ENCODE measurements around the gene PSMG4. TPM values are rescaled to one million over a fixed set of nuclear protein-coding genes. Genes with fewer than 3 reads are reported as not detected.

Gene PSMG4
- total and polyA plus RNA-seq, 2 of the 8 experiments (the other 6 are each of a cell fraction or from before 2014, with no cell fraction given) = 40.6 to 113 TPM

- CTCF ChIA-PET (ENCODE audit: partially characterized antibody) = interaction anchor here (0.6 to 0.9 kb wide), 2 partner anchors 8 to 431 kb away, joined by 3 to 4 read pairs; no protein-coding TSS in a partner anchor
- TF ChIP-seq MAFK (IDR thresholded peaks at IDR 0.05; ENCODE audit: low read depth, low read length) (no peak), NANOG (IDR thresholded peaks at IDR 0.05; ENCODE audit: insufficient read depth, low read depth, low read length, poor library complexity, severe bottlenecking) (no peak), CBX5 (IDR thresholded peaks at IDR 0.05; ENCODE audit: low read depth, low read length) (no peak), SP1 (IDR thresholded peaks at IDR 0.05; ENCODE audit: low read depth, low read length) (no peak), BRCA1 (IDR thresholded peaks at IDR 0.05; ENCODE audit: low read depth, low read length) (no peak), EZH2 (IDR thresholded peaks at IDR 0.05; ENCODE audit: low read depth, low read length, severe bottlenecking) (no peak)
- FAIRE-seq = no peak
- Histone ChIP-seq H2BK5ac (ENCODE audit: low read depth, low read length) (no peak overlapping the region), H3K9me3 (ENCODE audit: insufficient read depth in 2 of 2, low read depth in 1 of 2, low read length in 1 of 2) (no peaks in the 10 kb centered on the region), H3K27me3 (replicated peaks in 1 of 4; ENCODE audit: control insufficient read depth in 3 of 4, extremely low read depth in 1 of 4, insufficient read depth in 3 of 4, low read length in 3 of 4) (no peaks in the 10 kb centered on the region), H3K79me1 (ENCODE audit: low read depth, low read length) (no peaks in the 10 kb centered on the region), H2AFZ (ENCODE audit: low read length) (no peak overlapping the region), H2BK20ac (ENCODE audit: low read length) (no peak overlapping the region), H4K5ac (ENCODE audit: insufficient read length, low read depth, low read length) (no peak overlapping the region), H3K4me1 (replicated peaks in 1 of 4; ENCODE audit: control insufficient read depth in 3 of 4, insufficient read depth in 4 of 4, low read length in 3 of 4) (no peaks in the 10 kb centered on the region), H2AK5ac (ENCODE audit: low read depth, low read length) (no peak overlapping the region), H3K18ac (ENCODE audit: extremely low read depth, low read length) (no peak overlapping the region), H3K27ac (ENCODE audit: low read depth, low read length) (no peak overlapping the region), H3K9ac (replicated peaks in 1 of 4; ENCODE audit: extremely low read depth in 1 of 4, low read depth in 3 of 4, low read length in 3 of 4) (no peak overlapping the region), H3K36me3 (ENCODE audit: control insufficient read depth in 2 of 4, insufficient read depth in 4 of 4, low read length in 3 of 4) (no peaks in the 10 kb centered on the region; a peak in 1 of 8 replicates), H3K79me2 (ENCODE audit: control insufficient read depth in 1 of 2, insufficient read depth in 2 of 2, low read length in 2 of 2) (no peaks in the 10 kb centered on the region), H3K23ac (ENCODE audit: insufficient read length) (no peak overlapping the region), H2BK12ac (ENCODE audit: low read depth, low read length) (no peak overlapping the region), H3K4me2 (ENCODE audit: insufficient read depth in 1 of 2, low read depth in 2 of 2, low read length in 2 of 2) (no peak overlapping the region), H4K8ac (ENCODE audit: extremely low read depth, insufficient read depth, low read length) (no peak overlapping the region), H3K56ac (replicated peaks; ENCODE audit: insufficient read length, low read depth, low read length) (no peak overlapping the region), H4K91ac (replicated peaks; ENCODE audit: insufficient read length, low read length) (no peak overlapping the region), H2BK15ac (ENCODE audit: low read length) (no peak overlapping the region), H3K23me2 (ENCODE audit: low read depth, low read length) (no peaks in the 10 kb centered on the region), H2BK120ac (replicated peaks; ENCODE audit: low read depth, low read length) (no peak overlapping the region), H3K4me3 (ENCODE audit: extremely low read depth in 1 of 4, insufficient read depth in 2 of 4, low read depth in 3 of 4, low read length in 4 of 4) (no peak overlapping the region), H3K14ac (ENCODE audit: insufficient read length) (no peak overlapping the region), H4K20me1 (replicated peaks in 1 of 2; ENCODE audit: control insufficient read depth in 1 of 2, insufficient read depth in 2 of 2, low read length in 2 of 2) (no peaks in the 10 kb centered on the region), H3K4ac (replicated peaks; ENCODE audit: insufficient read length, low read depth, low read length) (no peak overlapping the region)
- 94% methylated on average over 8 of the region's 8 CpGs; no CpG with 5 or more reads in 1 of the 2 experiments for WGBS, 2 experiments (ENCODE audit: extremely low coverage in 1 of 2, insufficient coverage in 1 of 2, insufficient read length in 1 of 2, insufficient replicate concordance in 2 of 2, low coverage in 1 of 2, low lambda C conversion rate in 2 of 2, missing lambda C conversion rate in 1 of 2)
- POLR2A ChIA-PET (ENCODE audit: partially characterized antibody) = no interaction called here
- DNase-seq (ENCODE audit: low read depth in 1 of 2, low spot score in 2 of 2) = no peak
Measured at GRCh38 chr6:3301506-3301905, 42.8 kb downstream of the PSMG4 start.

Data from H1 (cell line).